HepG2 (cell line): ENCODE measurements around the gene GPN2. TPM values are rescaled to one million over a fixed set of nuclear protein-coding genes. Genes with fewer than 3 reads are reported as not detected.

Experiments
- IKZF1 ChIP-seq: fragments of 450-650 bp; IDR thresholded peaks from 2 replicates; pipeline ENCODE4 v1.7.1; 2016
- POLR2G ChIP-seq: fragments of 200-400 bp; formaldehyde crosslinking; IDR thresholded peaks from 2 replicates; pipeline ENCODE4 v1.6.1; 2018; ENCODE audit warnings: mild to moderate bottlenecking, low read depth, low read length, moderate library complexity
- ZNF318 ChIP-seq: sonication (generic); formaldehyde crosslinking; IDR thresholded peaks from 2 replicates; pipeline ENCODE4 v1.4.0; 2020; ENCODE audit warnings: mild to moderate bottlenecking, missing genetic modification reagents
- ZNF431 ChIP-seq: sonication (generic); formaldehyde crosslinking; IDR thresholded peaks from 2 replicates; pipeline ENCODE4 v1.9.0; 2022; ENCODE audit warnings: missing genetic modification reagents, low read depth, mild to moderate bottlenecking, borderline replicate concordance
- ZNF646 ChIP-seq: sonication (generic); formaldehyde crosslinking; IDR thresholded peaks from 2 replicates; pipeline ENCODE4 v1.9.0; 2021; ENCODE audit warnings: mild to moderate bottlenecking, missing genetic modification reagents
- ZNF709 ChIP-seq: sonication (generic); formaldehyde crosslinking; IDR thresholded peaks from 2 replicates; pipeline ENCODE4 v1.5.0; 2020; ENCODE audit warnings: mild to moderate bottlenecking, missing genetic modification reagents
- polyA plus RNA-seq, 8 experiments: library from polyadenylated mRNA; depleted of rRNA in 3 of 8; stranded (reverse) in 7 of 8; unstranded in 1 of 8; fragments of >200 nt; fragmentation: Illumina TruSeq in 4 of 8; extraction: Trizol in 4 of 8; gene quantifications; 2 replicates each; pipeline versions ENCODE4 v1.2.1 to v1.2.3, GENCODE V29; 2011 to 2016; ENCODE audit warnings: low read depth in 4 of 8, missing spikeins in 1 of 8, mixed read lengths in 1 of 8; ENCODE audit not compliant: insufficient read depth in 1 of 8
- total RNA-seq, 5 experiments: library from RNA; depleted of rRNA; stranded (reverse); fragments of >200 nt; fragmentation: Illumina TruSeq; extraction: Trizol; gene quantifications; 2 replicates each; pipeline ENCODE4 v1.2.3, GENCODE V29; 2016; ENCODE audit warnings: low read depth in 1 of 5
- TF ChIP-seq, protein P1 (sequence below): sonication (generic); formaldehyde crosslinking; conservative IDR thresholded peaks from 2 replicates; pipeline ENCODE4 v1.5.0; 2020; ENCODE audit warnings: missing genetic modification reagents
- TF ChIP-seq, protein P2 (sequence below): sonication (generic); formaldehyde crosslinking; IDR thresholded peaks from 2 replicates; pipeline ENCODE4; 2020; ENCODE audit warnings: missing genetic modification reagents, mild to moderate bottlenecking, borderline replicate concordance

The GPN2 gene
- total and polyA plus RNA-seq, 2 of the 13 experiments (the other 11 are each of a cell fraction or from before 2014, with no cell fraction given) = 19.3 to 38.9 TPM

- no peak for TF ChIP-seq ZNF646 (CRISPR knock-in tag)
- TF ChIP-seq, protein P1, sequence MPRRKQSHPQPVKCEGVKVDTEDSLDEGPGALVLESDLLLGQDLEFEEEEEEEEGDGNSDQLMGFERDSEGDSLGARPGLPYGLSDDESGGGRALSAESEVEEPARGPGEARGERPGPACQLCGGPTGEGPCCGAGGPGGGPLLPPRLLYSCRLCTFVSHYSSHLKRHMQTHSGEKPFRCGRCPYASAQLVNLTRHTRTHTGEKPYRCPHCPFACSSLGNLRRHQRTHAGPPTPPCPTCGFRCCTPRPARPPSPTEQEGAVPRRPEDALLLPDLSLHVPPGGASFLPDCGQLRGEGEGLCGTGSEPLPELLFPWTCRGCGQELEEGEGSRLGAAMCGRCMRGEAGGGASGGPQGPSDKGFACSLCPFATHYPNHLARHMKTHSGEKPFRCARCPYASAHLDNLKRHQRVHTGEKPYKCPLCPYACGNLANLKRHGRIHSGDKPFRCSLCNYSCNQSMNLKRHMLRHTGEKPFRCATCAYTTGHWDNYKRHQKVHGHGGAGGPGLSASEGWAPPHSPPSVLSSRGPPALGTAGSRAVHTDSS (CRISPR knock-in tag) = no peak
- no peak for TF ChIP-seq IKZF1
- TF ChIP-seq ZNF431 (CRISPR knock-in tag) = no peak
- TF ChIP-seq, protein P2, sequence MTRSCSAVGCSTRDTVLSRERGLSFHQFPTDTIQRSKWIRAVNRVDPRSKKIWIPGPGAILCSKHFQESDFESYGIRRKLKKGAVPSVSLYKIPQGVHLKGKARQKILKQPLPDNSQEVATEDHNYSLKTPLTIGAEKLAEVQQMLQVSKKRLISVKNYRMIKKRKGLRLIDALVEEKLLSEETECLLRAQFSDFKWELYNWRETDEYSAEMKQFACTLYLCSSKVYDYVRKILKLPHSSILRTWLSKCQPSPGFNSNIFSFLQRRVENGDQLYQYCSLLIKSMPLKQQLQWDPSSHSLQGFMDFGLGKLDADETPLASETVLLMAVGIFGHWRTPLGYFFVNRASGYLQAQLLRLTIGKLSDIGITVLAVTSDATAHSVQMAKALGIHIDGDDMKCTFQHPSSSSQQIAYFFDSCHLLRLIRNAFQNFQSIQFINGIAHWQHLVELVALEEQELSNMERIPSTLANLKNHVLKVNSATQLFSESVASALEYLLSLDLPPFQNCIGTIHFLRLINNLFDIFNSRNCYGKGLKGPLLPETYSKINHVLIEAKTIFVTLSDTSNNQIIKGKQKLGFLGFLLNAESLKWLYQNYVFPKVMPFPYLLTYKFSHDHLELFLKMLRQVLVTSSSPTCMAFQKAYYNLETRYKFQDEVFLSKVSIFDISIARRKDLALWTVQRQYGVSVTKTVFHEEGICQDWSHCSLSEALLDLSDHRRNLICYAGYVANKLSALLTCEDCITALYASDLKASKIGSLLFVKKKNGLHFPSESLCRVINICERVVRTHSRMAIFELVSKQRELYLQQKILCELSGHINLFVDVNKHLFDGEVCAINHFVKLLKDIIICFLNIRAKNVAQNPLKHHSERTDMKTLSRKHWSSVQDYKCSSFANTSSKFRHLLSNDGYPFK = no peak; the same call in 1 of the 2 replicates
- no peak for TF ChIP-seq ZNF318 (CRISPR knock-in tag)
- no peak for TF ChIP-seq POLR2G
- TF ChIP-seq ZNF709 (CRISPR knock-in tag) = no peak
Observed at GRCh38 chr1:26831546-26832248, 58.4 kb downstream of the GPN2 start (continued).
